Parathyroid adenoma (tissue), 2 donors: Measurements from ENCODE around the gene ANXA6.

Experiments
- H2AFZ ChIP-seq: fragments of 300-600 bp; sonication (generic); one replicate; pipeline ENCODE4 v1.7.0; 2017; ENCODE audit warnings: antibody characterized with exemption, mild to moderate bottlenecking
- H3K27ac ChIP-seq: fragments of 300-600 bp; sonication (generic); one replicate; pipeline ENCODE4 v1.7.0; 2017
- H3K27me3 ChIP-seq: fragments of 300-600 bp; sonication (generic); one replicate; pipeline ENCODE4 v1.7.0; 2017; ENCODE audit warnings: low read length; ENCODE audit not compliant: control insufficient read depth, insufficient read depth
- H3K36me3 ChIP-seq: fragments of 300-600 bp; sonication (generic); one replicate; pipeline ENCODE4 v1.7.0; 2017; ENCODE audit warnings: low read length; ENCODE audit not compliant: control insufficient read depth, insufficient read depth
- H3K4me1 ChIP-seq: fragments of 300-600 bp; sonication (generic); one replicate; pipeline ENCODE4 v1.7.0; 2017; ENCODE audit warnings: control low read depth
- H3K4me2 ChIP-seq: fragments of 300-600 bp; sonication (generic); one replicate; pipeline ENCODE4 v1.7.0; 2017; ENCODE audit warnings: low read length
- H3K4me3 ChIP-seq: fragments of 300-600 bp; sonication (generic); one replicate; pipeline ENCODE4 v1.7.0; 2017; ENCODE audit warnings: low read depth, low read length
- H3K79me2 ChIP-seq: fragments of 300-600 bp; sonication (generic); one replicate; pipeline ENCODE4 v1.7.0; 2017; ENCODE audit warnings: control low read depth
- H3K9ac ChIP-seq: fragments of 300-600 bp; sonication (generic); one replicate; pipeline ENCODE4 v1.7.0; 2017; ENCODE audit warnings: mild to moderate bottlenecking
- H3K9me3 ChIP-seq: fragments of 300-600 bp; sonication (generic); one replicate; pipeline ENCODE4 v1.7.0; 2017; ENCODE audit warnings: low read length; ENCODE audit not compliant: control insufficient read depth
- TF ChIP-seq, protein P1 (sequence below): fragments of 300-600 bp; sonication (generic); IDR thresholded peaks from one replicate; pipeline ENCODE4 v1.7.0; 2017; ENCODE audit warnings: antibody characterized with exemption, mild to moderate bottlenecking
- donor health status: primary hyperparathyroidism.

ANXA6 gene

DNA sequence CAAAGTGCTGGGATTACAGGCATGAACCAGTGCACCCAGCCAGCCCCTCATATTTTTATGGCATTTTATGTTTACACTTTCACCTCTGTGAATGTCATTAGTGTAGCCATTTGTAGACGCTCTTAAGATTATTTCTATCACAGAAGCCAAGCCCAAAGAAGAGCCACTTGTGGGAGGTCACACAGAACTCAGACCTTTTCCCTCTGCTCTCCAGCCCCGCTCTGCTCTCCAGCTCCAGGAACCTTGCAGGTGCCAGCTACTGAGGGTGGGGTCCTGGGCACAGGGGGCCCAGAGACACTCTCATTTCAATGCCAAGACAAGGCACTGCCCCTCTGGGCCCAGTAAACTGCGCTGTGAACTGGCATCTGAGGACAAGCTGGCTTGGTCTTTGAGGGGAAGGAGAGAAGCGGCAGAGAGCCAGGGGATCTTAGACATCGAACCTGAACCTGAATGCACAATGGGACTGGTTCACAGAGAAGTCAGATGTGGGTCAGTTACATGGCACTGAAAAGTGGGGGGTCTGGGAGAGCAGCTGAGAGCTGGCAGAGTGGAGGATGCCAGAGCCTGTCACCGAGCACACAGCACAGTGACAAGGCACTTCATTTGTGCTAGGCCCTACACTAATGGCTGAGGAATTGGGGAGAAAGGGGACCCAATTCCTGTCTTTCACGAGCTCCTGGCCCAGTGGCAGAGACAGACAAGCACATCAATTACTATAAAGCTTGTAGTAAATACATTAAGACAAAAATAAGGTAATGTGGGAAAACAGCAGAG is 16.7 kb downstream of the ANXA6 start:
- Histone ChIP-seq H3K4me2 (no peak overlapping the region), H2AFZ (no peak overlapping the region), H3K27ac (no peak overlapping the region), H3K9me3 (no peaks in the 10 kb centered on the region), H3K9ac (no peak overlapping the region), H3K27me3 (no peaks in the 10 kb centered on the region), H3K4me1 (no peaks in the 10 kb centered on the region), H3K4me3 (no peak overlapping the region), H3K79me2 (peaks cover 24% of the 10 kb centered on the region), H3K36me3 (no peaks in the 10 kb centered on the region)
- TF ChIP-seq, protein P1, sequence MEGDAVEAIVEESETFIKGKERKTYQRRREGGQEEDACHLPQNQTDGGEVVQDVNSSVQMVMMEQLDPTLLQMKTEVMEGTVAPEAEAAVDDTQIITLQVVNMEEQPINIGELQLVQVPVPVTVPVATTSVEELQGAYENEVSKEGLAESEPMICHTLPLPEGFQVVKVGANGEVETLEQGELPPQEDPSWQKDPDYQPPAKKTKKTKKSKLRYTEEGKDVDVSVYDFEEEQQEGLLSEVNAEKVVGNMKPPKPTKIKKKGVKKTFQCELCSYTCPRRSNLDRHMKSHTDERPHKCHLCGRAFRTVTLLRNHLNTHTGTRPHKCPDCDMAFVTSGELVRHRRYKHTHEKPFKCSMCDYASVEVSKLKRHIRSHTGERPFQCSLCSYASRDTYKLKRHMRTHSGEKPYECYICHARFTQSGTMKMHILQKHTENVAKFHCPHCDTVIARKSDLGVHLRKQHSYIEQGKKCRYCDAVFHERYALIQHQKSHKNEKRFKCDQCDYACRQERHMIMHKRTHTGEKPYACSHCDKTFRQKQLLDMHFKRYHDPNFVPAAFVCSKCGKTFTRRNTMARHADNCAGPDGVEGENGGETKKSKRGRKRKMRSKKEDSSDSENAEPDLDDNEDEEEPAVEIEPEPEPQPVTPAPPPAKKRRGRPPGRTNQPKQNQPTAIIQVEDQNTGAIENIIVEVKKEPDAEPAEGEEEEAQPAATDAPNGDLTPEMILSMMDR = no peak

- no peak overlapping the region for H3K4me3 ChIP-seq
- H3K4me1 ChIP-seq = no peaks in the 10 kb centered on the region
- H3K9me3 ChIP-seq = no peaks in the 10 kb centered on the region
- H3K79me2 ChIP-seq = peaks cover 12% of the 10 kb centered on the region
- no peak overlapping the region for H3K27ac ChIP-seq
- H3K4me2 ChIP-seq = no peak overlapping the region
- no peaks in the 10 kb centered on the region for H3K36me3 ChIP-seq
- TF ChIP-seq, protein P1 = no peak
- H3K9ac ChIP-seq = no peak overlapping the region
- H3K27me3 ChIP-seq = no peaks in the 10 kb centered on the region
- H2AFZ ChIP-seq = no peak overlapping the region
Measured at GRCh38 chr5:151139646-151140045, 17.9 kb downstream of the ANXA6 start.

DNA sequence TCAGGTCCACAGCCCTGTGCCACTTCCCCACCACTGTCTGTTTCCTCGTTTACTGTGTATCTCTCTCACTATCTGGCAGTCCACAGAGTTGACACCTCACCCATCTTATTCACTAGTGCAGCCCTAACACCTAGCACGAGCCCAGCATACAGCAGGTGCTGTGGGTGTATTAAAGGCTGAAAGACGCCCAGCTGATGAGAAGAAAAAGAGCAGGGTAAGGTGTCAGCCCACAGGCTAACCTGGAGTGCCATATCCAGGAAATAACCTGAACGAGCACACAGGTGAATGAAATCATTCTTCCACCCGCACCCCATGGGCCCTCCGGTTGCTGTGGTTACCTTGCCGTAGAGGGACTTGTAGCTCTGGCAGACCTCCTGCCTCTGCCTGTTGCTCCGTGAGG is 18.6 kb downstream of the ANXA6 start:
- no peaks in the 10 kb centered on the region for H3K36me3 ChIP-seq
- H3K27ac ChIP-seq = no peak overlapping the region
- H3K27me3 ChIP-seq = no peaks in the 10 kb centered on the region
- H3K4me1 ChIP-seq = no peaks in the 10 kb centered on the region
- no peaks in the 10 kb centered on the region for H3K9me3 ChIP-seq
- TF ChIP-seq, protein P1 = no peak
- H3K4me3 ChIP-seq = no peak overlapping the region
- H3K4me2 ChIP-seq = no peak overlapping the region
- no peak overlapping the region for H3K9ac ChIP-seq
- no peak overlapping the region for H2AFZ ChIP-seq
- H3K79me2 ChIP-seq = peaks cover 6% of the 10 kb centered on the region

- Histone ChIP-seq H3K27me3 (no peaks in the 10 kb centered on the region), H3K27ac (no peak overlapping the region), H2AFZ (no peak overlapping the region), H3K79me2 (no peaks in the 10 kb centered on the region), H3K4me2 (no peak overlapping the region), H3K4me3 (no peak overlapping the region), H3K4me1 (no peaks in the 10 kb centered on the region), H3K9ac (no peak overlapping the region), H3K36me3 (no peaks in the 10 kb centered on the region), H3K9me3 (no peaks in the 10 kb centered on the region)
- TF ChIP-seq, protein P1 = no peak
Measured at GRCh38 chr5:151138114-151138513, 19.5 kb downstream of the ANXA6 start.
